SU-DHL-6 (cell line): ENCODE measurements around the gene HIBADH.

Experiments used
- H2AFZ ChIP-seq: fragments of 200-600 bp; sonication (generic); 2 replicates; pipeline ENCODE4 v1.6.1; 2014; ENCODE audit warnings: low read depth, mild to moderate bottlenecking, moderate library complexity, mixed read lengths, antibody characterized with exemption, low read length; ENCODE audit not compliant: severe bottlenecking
- H3F3A ChIP-seq: fragments of 200-600 bp; shearing (Covaris generic); 2 replicates; pipeline ENCODE4 v1.6.0; 2016; ENCODE audit warnings: antibody characterized with exemption, mild to moderate bottlenecking; ENCODE audit not compliant: insufficient read depth
- H3K27ac ChIP-seq: fragments of 200-600 bp; sonication (generic); 2 replicates; pipeline ENCODE4 v1.5.1; 2016; ENCODE audit warnings: low read depth, mild to moderate bottlenecking, low read length, moderate library complexity, mixed read lengths
- H3K27me3 ChIP-seq: fragments of 200-600 bp; sonication (generic), shearing (Covaris generic); 2 replicates; pipeline ENCODE4 v1.6.0; 2014; ENCODE audit warnings: mild to moderate bottlenecking, low read length
- H3K36me3 ChIP-seq: fragments of 200-600 bp; sonication (generic); 2 replicates; pipeline ENCODE4 v1.6.1; 2014; ENCODE audit warnings: mild to moderate bottlenecking, low read length, mixed read lengths
- H3K4me2 ChIP-seq: fragments of 300-600, 200-600 bp; shearing (Covaris generic), sonication (generic); 2 replicates; pipeline ENCODE4 v1.6.0; 2014; ENCODE audit warnings: low read length, low read depth, mild to moderate bottlenecking; ENCODE audit not compliant: poor library complexity, severe bottlenecking
- H3K4me3 ChIP-seq: fragments of 200-600 bp; sonication (generic); 2 replicates; pipeline ENCODE4 v1.5.1; 2014; ENCODE audit warnings: antibody characterized with exemption, low read length, mild to moderate bottlenecking, mixed read lengths; ENCODE audit not compliant: insufficient read depth, poor library complexity, severe bottlenecking
- H3K79me2 ChIP-seq: fragments of 200-600 bp; sonication (generic); 2 replicates; pipeline ENCODE4 v1.6.1; 2014; ENCODE audit warnings: mild to moderate bottlenecking, low read length, moderate library complexity; ENCODE audit not compliant: insufficient read depth
- H3K9ac ChIP-seq: fragments of 200-600 bp; sonication (generic); 2 replicates; pipeline ENCODE4 v1.7.0; 2014; ENCODE audit warnings: mild to moderate bottlenecking, low read length
- H3K9me2 ChIP-seq: fragments of 200-600 bp; sonication (generic); replicated peaks from 2 replicates; pipeline ENCODE4 v1.6.1; 2014; ENCODE audit warnings: low read length; ENCODE audit not compliant: insufficient read depth
- H3K9me3 ChIP-seq: fragments of 200-600 bp; sonication (generic); 2 replicates; pipeline ENCODE4 v1.6.1; 2014; ENCODE audit warnings: low read length, mixed read lengths; ENCODE audit not compliant: insufficient read depth
- H4K20me1 ChIP-seq: fragments of 200-600 bp; sonication (generic); 2 replicates; pipeline ENCODE4 v1.6.1; 2014; ENCODE audit warnings: low read depth, mild to moderate bottlenecking, antibody characterized with exemption, low read length, moderate library complexity, mixed read lengths
- CTCF ChIP-seq: fragments of 200-600 bp; sonication (generic); IDR thresholded peaks from one replicate; pipeline ENCODE4 v1.5.1; 2017; ENCODE audit warnings: antibody characterized with exemption, mild to moderate bottlenecking, low read length, moderate library complexity; ENCODE audit not compliant: insufficient read depth, poor library complexity, severe bottlenecking
- EZH2phosphoT487 ChIP-seq: fragments of 200-600 bp; sonication (generic), shearing (Covaris generic); conservative IDR thresholded peaks from 2 replicates; pipeline ENCODE4 v1.6.1; 2018; ENCODE audit warnings: mild to moderate bottlenecking, antibody characterized with exemption, low read length, moderate library complexity, mixed read lengths

Gene HIBADH

GRCh38 chr7:27697861-27698430 is 35.3 kb upstream of the HIBADH start:
- Histone ChIP-seq H2AFZ (peak overlapping the region; percentile 86), H3F3A (no peaks in the 10 kb centered on the region), H3K9me3 (no peaks in the 10 kb centered on the region), H3K4me2 (peak overlapping the region; percentile 38), H3K36me3 (no peaks in the 10 kb centered on the region), H3K79me2 (no peaks in the 10 kb centered on the region), H4K20me1 (no peaks in the 10 kb centered on the region), H3K9ac (peak overlapping the region; percentile 4; the same call in 1 of the 2 replicates), H3K27ac (no peak overlapping the region), H3K4me3 (no peak overlapping the region), H3K9me2 (no peaks in the 10 kb centered on the region), H3K27me3 (no peaks in the 10 kb centered on the region)
- TF ChIP-seq CTCF (no peak), EZH2phosphoT487 (no peak)

GRCh38 chr7:27695096-27695495 is 32.4 kb upstream of the HIBADH start:
- Histone ChIP-seq H3F3A (no peaks in the 10 kb centered on the region), H3K9ac (no peak overlapping the region), H4K20me1 (no peaks in the 10 kb centered on the region), H2AFZ (no peak overlapping the region), H3K36me3 (no peaks in the 10 kb centered on the region), H3K27ac (no peak overlapping the region), H3K4me2 (no peak overlapping the region), H3K9me3 (no peaks in the 10 kb centered on the region), H3K9me2 (no peaks in the 10 kb centered on the region), H3K4me3 (no peak overlapping the region), H3K27me3 (no peaks in the 10 kb centered on the region), H3K79me2 (no peaks in the 10 kb centered on the region)
- no peak for TF ChIP-seq EZH2phosphoT487
- no peak for TF ChIP-seq CTCF

GRCh38 chr7:27693794-27694193 is 31.1 kb upstream of the HIBADH start:
- H3K27ac ChIP-seq = no peak overlapping the region
- no peaks in the 10 kb centered on the region for H3K79me2 ChIP-seq
- no peak overlapping the region for H3K9ac ChIP-seq
- H3K27me3 ChIP-seq = no peaks in the 10 kb centered on the region
- no peaks in the 10 kb centered on the region for H3F3A ChIP-seq
- no peaks in the 10 kb centered on the region for H3K9me3 ChIP-seq
- no peak for TF ChIP-seq EZH2phosphoT487
- H3K4me3 ChIP-seq = no peak overlapping the region
- H3K36me3 ChIP-seq = no peaks in the 10 kb centered on the region
- H3K9me2 ChIP-seq = no peaks in the 10 kb centered on the region
- H2AFZ ChIP-seq = no peak overlapping the region
- no peak overlapping the region for H3K4me2 ChIP-seq
- H4K20me1 ChIP-seq = no peaks in the 10 kb centered on the region

- no peak overlapping the region for H3K4me2 ChIP-seq
- no peaks in the 10 kb centered on the region for H3K9me2 ChIP-seq
- H3K36me3 ChIP-seq = no peaks in the 10 kb centered on the region
- H3K27ac ChIP-seq = no peak overlapping the region
- no peaks in the 10 kb centered on the region for H3K79me2 ChIP-seq
- H4K20me1 ChIP-seq = no peaks in the 10 kb centered on the region
- no peaks in the 10 kb centered on the region for H3F3A ChIP-seq
- no peak overlapping the region for H3K4me3 ChIP-seq
- no peak overlapping the region for H2AFZ ChIP-seq
- no peaks in the 10 kb centered on the region for H3K27me3 ChIP-seq
- H3K9ac ChIP-seq = no peak overlapping the region
- TF ChIP-seq EZH2phosphoT487 (no peak), CTCF (no peak)
- no peaks in the 10 kb centered on the region for H3K9me3 ChIP-seq
Observed at GRCh38 chr7:27690649-27691048, 28.0 kb upstream of the HIBADH start.
